ENCODE results near the gene BCAR3. TPM values are rescaled to one million over a fixed set of nuclear protein-coding genes. Genes with fewer than 3 reads are reported as not detected.
A peak's percentile ranks its signal among the peaks of the same experiment; 100 is the strongest.

Gene BCAR3
- total RNA-seq, 4 donors from 2014 or later, result 17.3 to 72.7 (median 54.2) TPM

GRCh38 chr1:93625582-93626327 is 55.9 kb downstream of the BCAR3 start:
- Histone ChIP-seq H3K27ac (no peak overlapping the region), H3K36me3 (no peaks in the 10 kb centered on the region), H3K4me1 (peaks cover 0 to 15% (median 0%) of the 10 kb centered on the region in 4 donors), H3K27me3 (no peaks in the 10 kb centered on the region), H3K4me3 (no peak overlapping the region), H3K9me3 (no peaks in the 10 kb centered on the region)
- no peak for DNase-seq
- TF ChIP-seq POLR2A (IDR thresholded peaks at IDR 0.05) (no peak), CTCF (IDR thresholded peaks at IDR 0.05) (no peak)

GRCh38 chr1:93623875-93624274 is 57.8 kb downstream of the BCAR3 start:
- Histone ChIP-seq H3K4me1 (peaks cover 0 to 20% (median 0%) of the 10 kb centered on the region in 4 donors), H3K4me3 (no peak overlapping the region), H3K27me3 (no peaks in the 10 kb centered on the region), H3K27ac (no peak overlapping the region), H3K36me3 (no peaks in the 10 kb centered on the region), H3K9me3 (no peaks in the 10 kb centered on the region)
- DNase-seq, result no peak
- TF ChIP-seq CTCF (IDR thresholded peaks at IDR 0.05) (no peak), POLR2A (IDR thresholded peaks at IDR 0.05) (no peak)

DNA sequence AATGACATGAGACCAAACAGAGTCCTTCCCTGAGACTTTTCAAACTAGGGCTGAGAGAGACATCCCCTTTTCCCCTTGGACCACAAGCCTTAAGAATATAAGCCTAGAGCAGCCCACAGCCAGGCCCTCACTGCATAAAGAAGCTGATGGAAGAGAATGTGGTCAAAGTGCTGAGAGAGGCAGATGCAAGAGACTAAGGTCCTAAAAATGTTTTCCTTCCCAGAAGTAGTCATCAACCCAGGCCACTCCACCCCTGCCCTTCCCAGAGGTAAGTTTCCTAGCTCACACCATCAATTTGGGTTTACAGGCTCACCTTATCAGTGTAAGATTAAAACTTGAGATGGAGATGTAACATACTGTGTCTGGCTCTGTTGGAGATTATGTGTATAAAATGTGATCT is 58.2 kb downstream of the BCAR3 start:
- DNase-seq, result no peak
- Histone ChIP-seq H3K4me3 (no peak overlapping the region), H3K27me3 (no peaks in the 10 kb centered on the region), H3K27ac (no peak overlapping the region), H3K36me3 (no peaks in the 10 kb centered on the region), H3K4me1 (peaks cover 0 to 23% (median 0%) of the 10 kb centered on the region in 4 donors), H3K9me3 (no peaks in the 10 kb centered on the region)
- TF ChIP-seq CTCF (IDR thresholded peaks at IDR 0.05), result no peak
- no peak for TF ChIP-seq POLR2A (IDR thresholded peaks at IDR 0.05)

DNA sequence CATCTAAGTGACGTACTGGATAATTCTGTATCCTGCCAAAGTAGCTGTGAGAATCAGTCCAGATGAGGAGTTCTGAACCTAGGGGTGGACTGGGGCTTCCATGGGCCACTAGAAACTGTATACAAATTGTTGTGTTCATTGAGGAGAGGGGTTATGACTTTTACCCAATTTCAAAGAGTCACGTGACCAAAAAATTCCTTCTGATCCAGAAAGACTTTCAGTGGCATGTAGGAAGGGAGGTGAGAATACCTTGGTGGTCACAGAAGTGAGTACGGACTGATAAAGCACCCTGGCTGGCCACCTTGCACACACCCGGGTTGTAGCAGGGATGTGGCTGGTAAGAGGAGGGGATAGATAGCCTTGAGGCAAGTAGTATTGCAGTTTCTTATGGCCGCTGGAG is 60.4 kb downstream of the BCAR3 start:
- TF ChIP-seq POLR2A (IDR thresholded peaks at IDR 0.05) (no peak), CTCF (IDR thresholded peaks at IDR 0.05) (no peak)
- peaks cover 0 to 44% (median 12%) of the 10 kb centered on the region in 4 donors for H3K4me1 ChIP-seq
- H3K27me3 ChIP-seq, result no peaks in the 10 kb centered on the region
- H3K36me3 ChIP-seq, result no peaks in the 10 kb centered on the region
- H3K4me3 ChIP-seq, result no peak overlapping the region
- peak overlapping the region in 1 of 4 donors; percentile 51 for H3K27ac ChIP-seq
- no peak for DNase-seq
- H3K9me3 ChIP-seq, result no peaks in the 10 kb centered on the region

DNA sequence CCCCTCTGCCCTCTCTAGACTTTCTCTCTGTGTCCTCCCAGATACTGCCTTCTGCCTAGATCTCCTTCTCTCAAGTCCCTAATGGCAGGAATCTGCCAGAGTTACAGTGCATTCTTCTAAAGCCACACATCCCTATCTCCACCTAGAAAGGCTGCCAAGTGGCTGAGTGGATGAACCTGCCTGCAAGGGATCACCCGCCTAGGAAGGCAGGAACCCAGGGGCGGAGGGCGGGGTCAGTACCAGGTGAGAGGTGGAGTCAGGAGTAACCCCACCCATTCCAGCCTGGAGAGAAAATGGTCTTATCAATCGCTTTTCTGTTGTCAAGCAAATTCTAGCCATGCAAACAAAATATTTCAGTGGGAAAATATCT is 60.8 kb downstream of the BCAR3 start:
- H3K27me3 ChIP-seq, result no peaks in the 10 kb centered on the region
- no peaks in the 10 kb centered on the region for H3K36me3 ChIP-seq
- H3K9me3 ChIP-seq, result no peaks in the 10 kb centered on the region
- peak overlapping the region in 1 of 4 donors; percentile 51 for H3K27ac ChIP-seq
- DNase-seq, result peak in 2 of 3 donors; percentile 64 to 67
- TF ChIP-seq CTCF (IDR thresholded peaks at IDR 0.05) (no peak), POLR2A (IDR thresholded peaks at IDR 0.05) (no peak)
- no peak overlapping the region for H3K4me3 ChIP-seq
- peaks cover 0 to 47% (median 14%) of the 10 kb centered on the region in 4 donors for H3K4me1 ChIP-seq

Measured in Peyer's patch (tissue), 4 donors.